Tibial nerve (tissue), 4 donors: ENCODE measurements around the gene DSN1.

ENCODE experiments used
- EP300 ChIP-seq, 2 donors: sonication (generic); formaldehyde crosslinking; IDR thresholded peaks; one replicate each; pipeline ENCODE4 v1.6.1; 2017; ENCODE audit warnings: antibody characterized with exemption in 2 of 2, mild to moderate bottlenecking in 1 of 2
- TF ChIP-seq, protein P1 (sequence below), 5 experiments: fragments of 200-600 bp in 3 of 5; fragments of 450-650 bp in 2 of 5; sonication (generic) in 3 of 5; IDR thresholded peaks; one replicate each; pipeline ENCODE4 v1.5.1; 2016 to 2019; ENCODE audit warnings: antibody characterized with exemption in 5 of 5, mild to moderate bottlenecking in 3 of 5, moderate library complexity in 2 of 5

DNA sequence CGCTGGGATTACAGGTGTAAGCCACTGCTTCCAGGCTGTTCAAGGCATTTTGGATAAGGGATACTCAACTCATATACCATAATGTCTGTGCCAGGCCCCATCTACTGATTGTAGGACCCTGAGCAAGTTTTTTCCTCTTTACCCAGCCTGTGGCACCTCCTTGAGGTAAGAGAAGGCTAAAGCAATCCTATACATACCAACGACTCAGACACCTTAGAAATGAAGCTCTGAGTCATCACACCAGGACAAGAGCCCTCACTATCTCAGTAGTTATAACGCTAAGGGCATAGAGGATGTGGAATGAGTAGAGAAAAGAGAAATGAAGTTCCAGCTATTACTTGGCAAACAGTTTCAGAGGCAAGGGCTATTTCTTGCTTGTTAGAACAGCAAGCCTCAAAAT is 44.6 kb downstream of the DSN1 start:
- TF ChIP-seq, protein P1, sequence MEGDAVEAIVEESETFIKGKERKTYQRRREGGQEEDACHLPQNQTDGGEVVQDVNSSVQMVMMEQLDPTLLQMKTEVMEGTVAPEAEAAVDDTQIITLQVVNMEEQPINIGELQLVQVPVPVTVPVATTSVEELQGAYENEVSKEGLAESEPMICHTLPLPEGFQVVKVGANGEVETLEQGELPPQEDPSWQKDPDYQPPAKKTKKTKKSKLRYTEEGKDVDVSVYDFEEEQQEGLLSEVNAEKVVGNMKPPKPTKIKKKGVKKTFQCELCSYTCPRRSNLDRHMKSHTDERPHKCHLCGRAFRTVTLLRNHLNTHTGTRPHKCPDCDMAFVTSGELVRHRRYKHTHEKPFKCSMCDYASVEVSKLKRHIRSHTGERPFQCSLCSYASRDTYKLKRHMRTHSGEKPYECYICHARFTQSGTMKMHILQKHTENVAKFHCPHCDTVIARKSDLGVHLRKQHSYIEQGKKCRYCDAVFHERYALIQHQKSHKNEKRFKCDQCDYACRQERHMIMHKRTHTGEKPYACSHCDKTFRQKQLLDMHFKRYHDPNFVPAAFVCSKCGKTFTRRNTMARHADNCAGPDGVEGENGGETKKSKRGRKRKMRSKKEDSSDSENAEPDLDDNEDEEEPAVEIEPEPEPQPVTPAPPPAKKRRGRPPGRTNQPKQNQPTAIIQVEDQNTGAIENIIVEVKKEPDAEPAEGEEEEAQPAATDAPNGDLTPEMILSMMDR (IDR thresholded peaks at IDR 0.05): no peak
- no peak for TF ChIP-seq EP300 (IDR thresholded peaks at IDR 0.05)
